HepG2 (cell line): ENCODE results near the gene TTC32. TPM values are rescaled to one million over a fixed set of nuclear protein-coding genes. Genes with fewer than 3 reads are reported as not detected.

Source experiments
- BRCA1 ChIP-seq: sonication (generic); formaldehyde crosslinking; IDR thresholded peaks from 2 replicates; pipeline ENCODE4 v1.4.0; 2020; ENCODE audit warnings: missing genetic modification reagents
- DMTF1 ChIP-seq: sonication (generic); formaldehyde crosslinking; IDR thresholded peaks from 2 replicates; pipeline ENCODE4 v1.4.0; 2020; ENCODE audit warnings: mild to moderate bottlenecking, missing genetic modification reagents
- ELF4 ChIP-seq: sonication (generic); formaldehyde crosslinking; IDR thresholded peaks from 2 replicates; pipeline ENCODE4 v1.5.0; 2020; ENCODE audit warnings: missing genetic modification reagents, mild to moderate bottlenecking, moderate library complexity, borderline replicate concordance
- FOSL1 ChIP-seq: sonication (generic); formaldehyde crosslinking; IDR thresholded peaks from 2 replicates; pipeline ENCODE4 v1.9.0; 2021; ENCODE audit warnings: missing genetic modification reagents, borderline replicate concordance
- HDAC1 ChIP-seq: sonication (generic); formaldehyde crosslinking; IDR thresholded peaks from 2 replicates; pipeline ENCODE4 v1.5.1; 2020; ENCODE audit warnings: mild to moderate bottlenecking, missing genetic modification reagents
- HNF1A ChIP-seq, 2 experiments: sonication (generic) in 1 of 2; formaldehyde crosslinking in 1 of 2; IDR thresholded peaks; 2 replicates each; pipeline versions ENCODE4 v1.4.0 to v1.6.1; 2016 to 2020; ENCODE audit warnings: borderline replicate concordance in 1 of 2, low read depth in 1 of 2, mild to moderate bottlenecking in 1 of 2, missing genetic modification reagents in 1 of 2
- HNRNPLL ChIP-seq: fragments of 200-400 bp; formaldehyde crosslinking; IDR thresholded peaks from 2 replicates; pipeline ENCODE4 v1.6.1; 2017; ENCODE audit warnings: mild to moderate bottlenecking, low read depth, low read length; ENCODE audit not compliant: poor library complexity, severe bottlenecking
- KDM5B ChIP-seq: sonication (generic); formaldehyde crosslinking; IDR thresholded peaks from 2 replicates; pipeline ENCODE4 v1.4.0; 2020; ENCODE audit warnings: missing genetic modification reagents, mild to moderate bottlenecking, borderline replicate concordance
- KLF16 ChIP-seq, 2 experiments: sonication (generic) in 1 of 2; formaldehyde crosslinking in 1 of 2; IDR thresholded peaks; 2 replicates each; pipeline versions ENCODE4 v1.6.1 to v1.8.0; 2016 to 2023; ENCODE audit warnings: missing genetic modification reagents in 2 of 2, missing compliant biosample characterization in 1 of 2
- MBNL3 ChIP-seq: fragments of 250-450 bp; sonication (Bioruptor Pico); conservative IDR thresholded peaks from 2 replicates; pipeline ENCODE4 v1.8.0; 2022; ENCODE audit warnings: mild to moderate bottlenecking, inconsistent platforms
- MLLT10 ChIP-seq: sonication (generic); formaldehyde crosslinking; IDR thresholded peaks from 2 replicates; pipeline ENCODE4 v1.4.0; 2020; ENCODE audit warnings: missing genetic modification reagents
- PHF8 ChIP-seq: sonication (generic); formaldehyde crosslinking; IDR thresholded peaks from 2 replicates; pipeline ENCODE4 v1.5.0; 2020; ENCODE audit warnings: missing genetic modification reagents
- SAP130 ChIP-seq: IDR thresholded peaks from 2 replicates; pipeline ENCODE4 v1.6.1; 2016; ENCODE audit warnings: low read depth
- TAF1 ChIP-seq: sonication (generic); formaldehyde crosslinking; IDR thresholded peaks from 2 replicates; pipeline ENCODE4 v1.4.0; 2020; ENCODE audit warnings: missing genetic modification reagents
- TARDBP ChIP-seq: sonication (generic); formaldehyde crosslinking; IDR thresholded peaks from 2 replicates; pipeline ENCODE4 v1.8.0; 2022; ENCODE audit warnings: mild to moderate bottlenecking, missing genetic modification reagents
- U2AF2 ChIP-seq: fragments of 200-400 bp; formaldehyde crosslinking; IDR thresholded peaks from 2 replicates; pipeline ENCODE4 v1.6.1; 2017; ENCODE audit warnings: low read depth, mild to moderate bottlenecking, low read length
- YEATS4 ChIP-seq: sonication (generic); formaldehyde crosslinking; IDR thresholded peaks from 2 replicates; pipeline ENCODE4 v1.4.0; 2020; ENCODE audit warnings: missing genetic modification reagents, borderline replicate concordance
- ZFP36L1 ChIP-seq: sonication (generic); formaldehyde crosslinking; IDR thresholded peaks from 2 replicates; pipeline ENCODE4 v1.8.0; 2022; ENCODE audit warnings: mild to moderate bottlenecking, missing genetic modification reagents, moderate library complexity
- ZFP41 ChIP-seq: sonication (generic); formaldehyde crosslinking; IDR thresholded peaks from 2 replicates; pipeline ENCODE4 v1.4.0; 2020; ENCODE audit warnings: mild to moderate bottlenecking, missing genetic modification reagents, borderline replicate concordance
- ZFY ChIP-seq: sonication (generic); formaldehyde crosslinking; IDR thresholded peaks from 2 replicates; pipeline ENCODE4 v1.4.0; 2020; ENCODE audit warnings: missing genetic modification reagents
- ZNF414 ChIP-seq: sonication (generic); formaldehyde crosslinking; IDR thresholded peaks from 2 replicates; pipeline ENCODE4 v1.5.0; 2020; ENCODE audit warnings: missing genetic modification reagents
- ZNF430 ChIP-seq: sonication (generic); formaldehyde crosslinking; IDR thresholded peaks from 2 replicates; pipeline ENCODE4 v1.9.0; 2021; ENCODE audit warnings: mild to moderate bottlenecking, missing genetic modification reagents
- ZNF841 ChIP-seq: sonication (generic); formaldehyde crosslinking; IDR thresholded peaks from 2 replicates; pipeline ENCODE4 v1.8.1; 2023; ENCODE audit warnings: missing genetic modification reagents, borderline replicate concordance
- polyA plus RNA-seq, 8 experiments: library from polyadenylated mRNA; depleted of rRNA in 3 of 8; stranded (reverse) in 7 of 8; unstranded in 1 of 8; fragments of >200 nt; fragmentation: Illumina TruSeq in 4 of 8; extraction: Trizol in 4 of 8; gene quantifications; 2 replicates each; pipeline versions ENCODE4 v1.2.1 to v1.2.3, GENCODE V29; 2011 to 2016; ENCODE audit warnings: low read depth in 4 of 8, missing spikeins in 1 of 8, mixed read lengths in 1 of 8; ENCODE audit not compliant: insufficient read depth in 1 of 8
- total RNA-seq, 5 experiments: library from RNA; depleted of rRNA; stranded (reverse); fragments of >200 nt; fragmentation: Illumina TruSeq; extraction: Trizol; gene quantifications; 2 replicates each; pipeline ENCODE4 v1.2.3, GENCODE V29; 2016; ENCODE audit warnings: low read depth in 1 of 5

The TTC32 gene
- total and polyA plus RNA-seq, 2 of the 13 experiments (the other 11 are each of a cell fraction or from before 2014, with no cell fraction given): 21.6 to 38.3 TPM

- TF ChIP-seq DMTF1 (CRISPR knock-in tag) (no peak), SAP130 (CRISPR knock-in tag) (no peak), YEATS4 (CRISPR knock-in tag) (peak; percentile 52; the same call in 1 of the 2 replicates), TARDBP (CRISPR knock-in tag) (0 out of 2 replicates have a peak, but pooled peaks have one; percentile 46), ZNF414 (no peak), ZNF841 (CRISPR knock-in tag) (no peak), KDM5B (CRISPR knock-in tag) (peak; percentile 32; the same call in 1 of the 2 replicates), MLLT10 (CRISPR knock-in tag) (no peak), BRCA1 (CRISPR knock-in tag) (no peak), ZFY (CRISPR knock-in tag) (peak; percentile 27; the same call in 1 of the 2 replicates), HNF1A (IDR thresholded peaks at IDR 0.05; ENCODE audit: low read depth) (no peak), HNF1A (CRISPR knock-in tag; IDR thresholded peaks at IDR 0.05; ENCODE audit: borderline replicate concordance) (no peak), MBNL3 (CRISPR knock-in tag) (no peak), ZFP36L1 (CRISPR knock-in tag) (no peak), KLF16 (CRISPR knock-in tag; IDR thresholded peaks at IDR 0.05) (no peak), ELF4 (no peak), HDAC1 (CRISPR knock-in tag) (peak; percentile 61), ZNF430 (CRISPR knock-in tag) (no peak), ZFP41 (CRISPR knock-in tag) (no peak), FOSL1 (no peak), PHF8 (peak; percentile 19; the same call in 1 of the 2 replicates), HNRNPLL (no peak), TAF1 (CRISPR knock-in tag) (no peak), U2AF2 (no peak)
Measured at GRCh38 chr2:19855542-19856431, 46.0 kb downstream of the TTC32 start (continued).
